Measurements from ENCODE around the gene FKBP7.

DNA sequence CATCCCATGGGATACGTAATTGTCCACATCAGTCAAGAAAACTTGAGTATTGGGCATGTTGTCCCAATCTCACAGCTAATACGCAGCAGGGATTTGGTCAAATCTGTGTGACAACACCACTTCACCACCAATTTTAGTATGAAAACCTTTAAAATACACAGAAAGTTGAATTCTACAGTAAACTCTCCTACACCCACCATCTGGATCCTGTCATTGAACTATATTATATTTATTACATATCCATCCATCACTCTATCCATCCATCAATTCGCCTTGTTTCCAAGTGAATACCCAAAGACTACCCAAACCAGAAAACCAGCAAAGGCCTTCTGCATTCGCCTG, 846 bp upstream of the FKBP7 start:
- TF ChIP-seq, protein P1, sequence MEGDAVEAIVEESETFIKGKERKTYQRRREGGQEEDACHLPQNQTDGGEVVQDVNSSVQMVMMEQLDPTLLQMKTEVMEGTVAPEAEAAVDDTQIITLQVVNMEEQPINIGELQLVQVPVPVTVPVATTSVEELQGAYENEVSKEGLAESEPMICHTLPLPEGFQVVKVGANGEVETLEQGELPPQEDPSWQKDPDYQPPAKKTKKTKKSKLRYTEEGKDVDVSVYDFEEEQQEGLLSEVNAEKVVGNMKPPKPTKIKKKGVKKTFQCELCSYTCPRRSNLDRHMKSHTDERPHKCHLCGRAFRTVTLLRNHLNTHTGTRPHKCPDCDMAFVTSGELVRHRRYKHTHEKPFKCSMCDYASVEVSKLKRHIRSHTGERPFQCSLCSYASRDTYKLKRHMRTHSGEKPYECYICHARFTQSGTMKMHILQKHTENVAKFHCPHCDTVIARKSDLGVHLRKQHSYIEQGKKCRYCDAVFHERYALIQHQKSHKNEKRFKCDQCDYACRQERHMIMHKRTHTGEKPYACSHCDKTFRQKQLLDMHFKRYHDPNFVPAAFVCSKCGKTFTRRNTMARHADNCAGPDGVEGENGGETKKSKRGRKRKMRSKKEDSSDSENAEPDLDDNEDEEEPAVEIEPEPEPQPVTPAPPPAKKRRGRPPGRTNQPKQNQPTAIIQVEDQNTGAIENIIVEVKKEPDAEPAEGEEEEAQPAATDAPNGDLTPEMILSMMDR (IDR thresholded peaks at IDR 0.05), result peak in 1 of 3 donors; percentile 3
- TF ChIP-seq POLR2AphosphoS5 (IDR thresholded peaks at IDR 0.05), result no peak
- no peak for TF ChIP-seq POLR2A (IDR thresholded peaks at IDR 0.05)
